ENCODE data around the gene YJEFN3. TPM values are rescaled to one million over a fixed set of nuclear protein-coding genes. Genes with fewer than 3 reads are reported as not detected.

Gene YJEFN3
- total RNA-seq, 1 donor from 2014 or later, result 6.4 TPM

DNA sequence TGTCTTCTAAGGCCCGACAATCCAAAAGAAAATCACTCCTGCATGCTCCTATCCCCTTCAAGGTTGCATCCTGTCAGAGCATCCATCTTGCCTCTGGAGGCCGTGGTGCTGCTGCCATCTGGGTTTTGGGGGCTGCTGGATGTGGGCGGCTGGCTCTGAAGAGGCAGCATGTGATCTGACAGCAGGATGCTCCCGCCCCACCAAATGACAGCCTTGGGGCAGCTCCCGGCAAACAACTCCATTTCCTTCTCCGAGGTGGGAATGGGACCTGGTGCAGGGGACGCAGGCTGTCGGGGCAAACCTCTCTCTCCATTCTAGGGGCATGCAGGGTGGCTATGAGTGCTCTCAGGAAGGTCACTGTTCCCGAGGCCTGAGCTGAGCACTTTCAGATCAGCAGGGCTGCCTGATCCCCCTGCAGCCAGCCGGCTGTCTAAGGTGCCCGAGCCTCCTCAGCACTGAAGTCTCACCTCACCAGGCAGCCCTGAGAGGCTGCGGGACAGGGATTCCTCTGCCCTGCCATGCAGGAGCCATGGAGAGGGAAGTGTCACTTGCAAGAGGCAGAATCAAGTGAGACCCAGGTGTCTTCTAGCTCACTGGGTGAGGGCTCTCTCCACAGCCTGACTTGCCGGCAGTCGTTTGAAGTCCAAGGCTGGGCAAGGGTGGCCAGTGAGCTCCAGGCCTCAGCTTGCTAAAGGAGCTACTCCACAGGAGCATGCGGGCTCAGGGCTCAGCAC is 42.2 kb upstream of the YJEFN3 start:
- ATAC-seq (no peak), DNase-seq (no peak)
- H3K27me3 ChIP-seq, result no peaks in the 10 kb centered on the region
- no peak overlapping the region for H3K27ac ChIP-seq
- H3K9me3 ChIP-seq, result no peaks in the 10 kb centered on the region
- peaks cover 11% of the 10 kb centered on the region for H3K36me3 ChIP-seq
- H3K4me3 ChIP-seq, result no peak overlapping the region
- H3K4me1 ChIP-seq, result peaks cover 40% of the 10 kb centered on the region
- intact Hi-C loops (cut with DNase I), result loop anchor here (10.0 kb wide), 1 partner anchor 82 kb away; the partner anchor contains the start of gene GATAD2A
- TF ChIP-seq, protein P1, sequence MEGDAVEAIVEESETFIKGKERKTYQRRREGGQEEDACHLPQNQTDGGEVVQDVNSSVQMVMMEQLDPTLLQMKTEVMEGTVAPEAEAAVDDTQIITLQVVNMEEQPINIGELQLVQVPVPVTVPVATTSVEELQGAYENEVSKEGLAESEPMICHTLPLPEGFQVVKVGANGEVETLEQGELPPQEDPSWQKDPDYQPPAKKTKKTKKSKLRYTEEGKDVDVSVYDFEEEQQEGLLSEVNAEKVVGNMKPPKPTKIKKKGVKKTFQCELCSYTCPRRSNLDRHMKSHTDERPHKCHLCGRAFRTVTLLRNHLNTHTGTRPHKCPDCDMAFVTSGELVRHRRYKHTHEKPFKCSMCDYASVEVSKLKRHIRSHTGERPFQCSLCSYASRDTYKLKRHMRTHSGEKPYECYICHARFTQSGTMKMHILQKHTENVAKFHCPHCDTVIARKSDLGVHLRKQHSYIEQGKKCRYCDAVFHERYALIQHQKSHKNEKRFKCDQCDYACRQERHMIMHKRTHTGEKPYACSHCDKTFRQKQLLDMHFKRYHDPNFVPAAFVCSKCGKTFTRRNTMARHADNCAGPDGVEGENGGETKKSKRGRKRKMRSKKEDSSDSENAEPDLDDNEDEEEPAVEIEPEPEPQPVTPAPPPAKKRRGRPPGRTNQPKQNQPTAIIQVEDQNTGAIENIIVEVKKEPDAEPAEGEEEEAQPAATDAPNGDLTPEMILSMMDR (IDR thresholded peaks at IDR 0.05), result no peak

DNA sequence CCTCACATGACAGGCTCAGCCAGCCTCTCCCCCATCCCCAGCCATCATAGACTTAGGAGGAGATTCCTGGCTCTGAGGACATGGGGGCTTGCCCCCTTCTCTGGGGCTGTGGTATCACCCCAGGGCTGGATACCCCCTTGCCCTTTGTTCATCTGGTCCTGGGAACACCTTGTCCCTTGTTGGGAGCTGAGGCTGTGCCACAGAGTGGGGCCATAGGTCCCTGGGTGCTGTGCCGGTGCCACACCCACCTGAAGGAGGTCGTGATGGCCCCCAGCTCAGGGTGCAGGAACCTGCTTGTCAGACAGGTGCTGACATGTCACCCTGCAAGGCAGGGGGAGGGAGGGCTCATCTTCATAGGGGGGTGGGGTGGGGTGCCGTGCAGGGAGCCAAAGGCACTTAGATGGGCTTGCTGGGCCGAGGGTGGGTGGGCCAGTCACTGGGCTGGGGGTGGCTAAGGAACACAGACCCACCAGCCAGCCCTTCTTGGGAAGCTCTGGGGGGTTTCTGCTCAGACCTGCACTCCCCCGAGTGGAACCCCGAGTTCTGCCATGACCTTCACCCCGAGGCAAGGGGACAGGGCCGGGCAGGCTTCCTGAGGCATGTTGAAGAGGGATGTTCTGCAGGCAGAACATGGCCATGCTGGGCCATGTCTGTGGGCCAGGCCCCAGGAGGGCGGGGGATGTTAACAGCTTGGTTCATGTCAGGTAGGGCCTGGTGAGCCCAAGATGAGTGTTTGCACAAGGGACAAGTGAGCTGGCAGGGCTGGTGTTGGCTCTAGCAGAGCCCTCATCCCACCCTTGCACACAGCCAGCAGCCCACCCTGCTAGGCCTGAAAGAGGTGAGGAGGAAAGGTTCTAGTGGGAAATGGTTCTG is 41.4 kb upstream of the YJEFN3 start:
- TF ChIP-seq, protein P1 (IDR thresholded peaks at IDR 0.05), result no peak
- intact Hi-C loops (cut with DNase I), result loop anchor here (10.0 kb wide), 1 partner anchor 83 kb away; the partner anchor contains the start of gene GATAD2A
- H3K9me3 ChIP-seq, result no peaks in the 10 kb centered on the region
- H3K27ac ChIP-seq, result peak overlapping the region; percentile 89
- H3K4me1 ChIP-seq, result peaks cover 40% of the 10 kb centered on the region
- no peak for DNase-seq
- peak; percentile 16 for ATAC-seq
- H3K4me3 ChIP-seq, result no peak overlapping the region
- no peaks in the 10 kb centered on the region for H3K27me3 ChIP-seq
- H3K36me3 ChIP-seq, result peaks cover 14% of the 10 kb centered on the region

DNA sequence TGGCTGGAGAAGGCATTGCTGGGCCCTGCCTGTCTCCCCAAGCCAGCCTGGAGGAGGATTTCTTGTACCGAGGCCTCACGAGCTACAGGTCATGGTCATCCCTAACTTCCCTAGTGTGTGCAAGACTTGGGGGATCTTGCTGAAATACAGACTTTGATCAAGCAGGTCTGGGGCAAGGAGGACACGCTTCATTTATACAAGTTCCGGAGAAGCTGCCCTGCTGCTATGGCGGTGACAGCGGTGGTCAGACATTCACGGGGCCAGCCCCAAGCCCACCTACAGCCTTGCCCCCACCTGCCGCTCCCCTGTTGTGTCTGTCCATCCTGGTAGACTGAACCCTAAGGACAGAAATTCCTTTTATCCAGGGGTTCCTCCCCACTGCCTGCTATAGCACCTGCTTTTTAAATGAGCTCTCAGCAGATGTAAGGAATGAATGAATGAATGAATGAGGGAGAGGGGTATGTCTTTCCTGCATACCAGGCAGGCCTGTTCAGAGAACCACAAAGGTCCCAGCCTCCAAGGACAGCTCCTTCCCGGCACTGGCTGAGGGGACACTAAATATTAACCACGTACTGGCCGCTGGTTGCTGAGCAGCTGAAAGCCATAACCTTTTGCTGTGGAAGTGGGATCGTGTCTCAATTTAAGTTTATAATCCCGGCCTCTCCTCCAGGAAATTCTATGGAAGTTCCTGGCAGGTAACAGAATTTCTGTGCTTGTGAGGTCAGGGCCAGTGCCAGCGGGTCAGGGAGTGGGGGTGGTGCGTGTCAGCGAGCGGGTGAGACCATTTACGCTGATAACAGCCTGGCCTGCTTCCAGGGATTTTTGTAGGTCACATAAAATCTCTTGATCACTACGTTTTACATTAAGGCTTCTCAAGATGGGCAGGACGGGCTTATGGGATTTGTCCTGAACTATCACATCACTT is 40.5 kb upstream of the YJEFN3 start:
- Histone ChIP-seq H3K27me3 (no peaks in the 10 kb centered on the region), H3K36me3 (peaks cover 17% of the 10 kb centered on the region), H3K27ac (peak overlapping the region; percentile 89), H3K4me3 (no peak overlapping the region), H3K9me3 (no peaks in the 10 kb centered on the region), H3K4me1 (peaks cover 40% of the 10 kb centered on the region)
- DNase-seq (no peak), ATAC-seq (no peak)
- TF ChIP-seq, protein P1 (IDR thresholded peaks at IDR 0.05), result no peak
- intact Hi-C loops (cut with DNase I), result loop anchor here (10.0 kb wide), 1 partner anchor 83 kb away; the partner anchor contains the start of gene GATAD2A

DNA sequence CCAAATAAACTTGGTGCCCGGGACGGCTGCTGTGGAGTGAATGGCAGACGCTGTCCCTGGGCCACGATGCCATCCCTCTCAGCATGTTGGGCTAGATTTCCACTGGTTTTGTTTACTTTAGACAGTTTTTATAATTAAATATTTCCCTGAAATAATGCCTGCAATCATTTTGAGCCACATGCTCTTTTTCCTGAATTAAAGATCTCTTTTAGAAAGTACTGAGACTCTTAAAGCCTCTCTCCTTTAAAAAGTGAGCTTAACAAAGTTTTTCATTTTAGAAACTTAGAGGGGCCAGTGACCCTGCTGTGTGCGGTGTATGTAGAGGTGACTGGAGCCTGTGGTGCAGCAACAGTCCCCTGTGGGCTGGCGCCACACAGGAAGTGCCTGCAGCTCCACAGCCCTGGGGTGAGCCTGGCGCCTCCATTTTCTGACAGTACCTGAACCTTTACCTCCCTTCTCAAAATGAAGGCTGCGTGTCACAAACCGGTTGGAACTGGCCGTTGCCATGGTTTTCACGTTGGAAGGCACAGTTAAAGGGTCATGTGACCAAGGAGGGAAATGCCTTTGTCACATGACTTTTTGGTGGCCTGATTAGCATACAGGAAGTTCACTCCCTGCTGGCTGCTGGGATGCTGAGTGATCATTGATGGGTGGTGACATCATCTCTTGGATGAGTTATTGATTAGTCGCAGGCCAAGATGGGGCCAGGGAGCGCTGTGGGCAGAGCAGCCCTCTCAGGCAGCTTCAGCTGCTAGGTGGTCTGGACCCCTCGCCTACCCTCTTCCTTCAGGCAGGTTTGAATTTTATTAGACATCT is 39.6 kb upstream of the YJEFN3 start:
- Histone ChIP-seq H3K9me3 (no peaks in the 10 kb centered on the region), H3K36me3 (peaks cover 25% of the 10 kb centered on the region), H3K27ac (peak overlapping the region; percentile 89), H3K4me1 (peaks cover 40% of the 10 kb centered on the region), H3K4me3 (peak overlapping the region; percentile 17), H3K27me3 (no peaks in the 10 kb centered on the region)
- TF ChIP-seq, protein P1 (IDR thresholded peaks at IDR 0.05), result no peak
- DNase-seq (peak; percentile 84), ATAC-seq (peak; percentile 63)
- intact Hi-C loops (cut with DNase I), result loop anchor here (10.0 kb wide), 1 partner anchor 84 kb away; the partner anchor contains the start of gene GATAD2A
